Measurements from ENCODE around the gene ZC3H13. TPM values are rescaled to one million over a fixed set of nuclear protein-coding genes. Genes with fewer than 3 reads are reported as not detected.

ZC3H13 gene
- total RNA-seq, 6 experiments from 2014 or later = 31.8 to 40.1 (median 35.6) TPM

- H3K27me3 Mint-ChIP-seq (ENCODE audit: insufficient read depth) = no peaks in the 10 kb centered on the region
- DNase-seq = no peak
- no peak for TF ChIP-seq CTCF (IDR thresholded peaks at IDR 0.05)
- H3K4me1 Mint-ChIP-seq (ENCODE audit: low read depth) = peaks cover 11% of the 10 kb centered on the region
- no peak overlapping the region for H3K27ac Mint-ChIP-seq
- H3K9me3 Mint-ChIP-seq = no peaks in the 10 kb centered on the region
- no peak overlapping the region for H3K4me3 Mint-ChIP-seq
- H3K36me3 Mint-ChIP-seq (ENCODE audit: low read depth) = no peaks in the 10 kb centered on the region; the same call in 1 of the 2 replicates
Observed at GRCh38 chr13:46008631-46009030, 43.9 kb downstream of the ZC3H13 start.

- DNase-seq = no peak
- Mint-ChIP-seq H3K9me3 (no peaks in the 10 kb centered on the region), H3K4me1 (ENCODE audit: low read depth) (no peaks in the 10 kb centered on the region), H3K27ac (no peak overlapping the region), H3K36me3 (ENCODE audit: low read depth) (no peaks in the 10 kb centered on the region; the same call in 1 of the 2 replicates), H3K27me3 (ENCODE audit: insufficient read depth) (no peaks in the 10 kb centered on the region), H3K4me3 (no peak overlapping the region)
- no peak for TF ChIP-seq CTCF (IDR thresholded peaks at IDR 0.05)
Observed at GRCh38 chr13:46006688-46007452, 45.7 kb downstream of the ZC3H13 start.

GRCh38 chr13:46004491-46004890 is 48.1 kb downstream of the ZC3H13 start:
- H3K36me3 Mint-ChIP-seq (ENCODE audit: low read depth) = peaks cover 18% of the 10 kb centered on the region
- H3K27ac Mint-ChIP-seq = no peak overlapping the region
- H3K4me1 Mint-ChIP-seq (ENCODE audit: low read depth) = no peaks in the 10 kb centered on the region
- H3K27me3 Mint-ChIP-seq (ENCODE audit: insufficient read depth) = no peaks in the 10 kb centered on the region; the same call in 1 of the 2 replicates
- no peak for DNase-seq
- TF ChIP-seq CTCF (IDR thresholded peaks at IDR 0.05) = no peak
- H3K9me3 Mint-ChIP-seq = no peaks in the 10 kb centered on the region
- no peak overlapping the region for H3K4me3 Mint-ChIP-seq

GRCh38 chr13:45996631-45997030 is 55.9 kb downstream of the ZC3H13 start:
- H3K27me3 Mint-ChIP-seq (ENCODE audit: insufficient read depth) = no peaks in the 10 kb centered on the region; the same call in 1 of the 2 replicates
- H3K4me1 Mint-ChIP-seq (ENCODE audit: low read depth) = no peaks in the 10 kb centered on the region
- H3K4me3 Mint-ChIP-seq = no peak overlapping the region
- H3K36me3 Mint-ChIP-seq (ENCODE audit: low read depth) = peaks cover 22% of the 10 kb centered on the region
- DNase-seq = no peak
- H3K27ac Mint-ChIP-seq = no peak overlapping the region
- TF ChIP-seq CTCF (IDR thresholded peaks at IDR 0.05) = no peak
- H3K9me3 Mint-ChIP-seq = no peaks in the 10 kb centered on the region

GRCh38 chr13:45995245-45995644 is 57.3 kb downstream of the ZC3H13 start:
- TF ChIP-seq CTCF (IDR thresholded peaks at IDR 0.05) = no peak
- H3K9me3 Mint-ChIP-seq = no peaks in the 10 kb centered on the region
- H3K27ac Mint-ChIP-seq = no peak overlapping the region
- H3K36me3 Mint-ChIP-seq (ENCODE audit: low read depth) = peaks cover 12% of the 10 kb centered on the region
- H3K27me3 Mint-ChIP-seq (ENCODE audit: insufficient read depth) = no peaks in the 10 kb centered on the region; the same call in 1 of the 2 replicates
- DNase-seq = no peak
- H3K4me1 Mint-ChIP-seq (ENCODE audit: low read depth) = no peaks in the 10 kb centered on the region
- H3K4me3 Mint-ChIP-seq = no peak overlapping the region

All from HFFc6 (cell line).